Measurements from ENCODE around the gene SEL1L. TPM values are rescaled to one million over a fixed set of nuclear protein-coding genes. Genes with fewer than 3 reads are reported as not detected.
"Not testable (repeated sequence)": the region's sequence is repeated elsewhere in the genome, so short reads cannot be mapped to it uniquely, and the experiment has no call there.

Gene SEL1L
- total RNA-seq, 2 experiments from 2014 or later, result 46.4 to 55.4 TPM

GRCh38 chr14:81433378-81433777 is 100.3 kb downstream of the SEL1L start:
- ATAC-seq (no peak), DNase-seq (no peak)
- intact Hi-C loops (cut with micrococcal nuclease), result no loop called here
- peaks cover 52% of the 10 kb centered on the region for H3K27me3 Mint-ChIP-seq
- POLR2A ChIA-PET, result no interaction called here
- H3K4me3 Mint-ChIP-seq, result no peak overlapping the region
- no peaks in the 10 kb centered on the region for H3K36me3 Mint-ChIP-seq (ENCODE audit: low read depth)
- peaks cover 13% of the 10 kb centered on the region for H3K4me1 Mint-ChIP-seq (ENCODE audit: low read depth)
- TF ChIP-seq CTCF (IDR thresholded peaks at IDR 0.05), result no peak
- H3K27ac Mint-ChIP-seq, result no peak overlapping the region
- no peaks in the 10 kb centered on the region for H3K9me3 Mint-ChIP-seq
- CTCF ChIA-PET, result interaction anchor here (1.0 kb wide), 1 partner anchor 31 kb away, joined by 3 read pairs; no protein-coding TSS in a partner anchor

DNA sequence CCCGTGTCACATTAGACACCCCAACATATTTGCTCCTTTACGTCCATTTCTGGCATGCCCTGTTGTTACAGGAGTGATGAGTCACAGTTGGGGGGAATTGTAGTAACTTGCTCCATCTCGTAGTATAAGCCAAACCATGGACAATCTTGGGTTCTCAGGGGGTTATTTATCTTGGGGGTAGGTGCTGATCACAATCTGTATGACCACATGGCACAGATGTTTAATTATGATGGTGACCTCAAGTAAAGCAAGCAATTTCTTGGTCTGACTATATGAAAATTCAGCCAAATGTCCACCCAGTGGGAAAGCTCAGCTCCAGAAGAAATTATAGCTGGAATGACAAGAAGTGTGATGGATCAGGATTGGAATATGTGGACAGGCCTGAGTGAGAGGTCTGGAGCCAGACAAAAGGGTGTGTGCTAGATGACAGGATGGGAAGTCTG is 101.4 kb downstream of the SEL1L start:
- Mint-ChIP-seq H3K4me1 (ENCODE audit: low read depth) (peaks cover 12% of the 10 kb centered on the region), H3K4me3 (no peak overlapping the region), H3K36me3 (ENCODE audit: low read depth) (no peaks in the 10 kb centered on the region), H3K27me3 (peaks cover 49% of the 10 kb centered on the region), H3K9me3 (no peaks in the 10 kb centered on the region), H3K27ac (no peak overlapping the region)
- POLR2A ChIA-PET, result no interaction called here
- intact Hi-C loops (cut with micrococcal nuclease), result no loop called here
- CTCF ChIA-PET, result interaction anchor here (1.0 kb wide), 1 partner anchor 33 kb away, joined by 3 read pairs; no protein-coding TSS in a partner anchor
- no peak for TF ChIP-seq CTCF (IDR thresholded peaks at IDR 0.05)
- no peak for DNase-seq
- no peak for ATAC-seq

- Mint-ChIP-seq H3K36me3 (ENCODE audit: low read depth) (no peaks in the 10 kb centered on the region), H3K4me1 (ENCODE audit: low read depth) (peaks cover 3% of the 10 kb centered on the region), H3K9me3 (no peaks in the 10 kb centered on the region), H3K4me3 (no peak overlapping the region), H3K27ac (no peak overlapping the region), H3K27me3 (peaks cover 45% of the 10 kb centered on the region)
- POLR2A ChIA-PET, result no interaction called here
- DNase-seq, result no peak
- CTCF ChIA-PET, result no interaction called here
- no peak for ATAC-seq
- intact Hi-C loops (cut with micrococcal nuclease), result no loop called here
- no peak for TF ChIP-seq CTCF (IDR thresholded peaks at IDR 0.05)
These were observed 103.4 kb downstream of the SEL1L start for GRCh38 chr14:81430235-81430634.

- DNase-seq; H3K27ac Mint-ChIP-seq; CTCF ChIA-PET; ATAC-seq; H3K4me3 Mint-ChIP-seq; H3K4me1 Mint-ChIP-seq (ENCODE audit: low read depth); H3K9me3 Mint-ChIP-seq; intact Hi-C loops (cut with micrococcal nuclease); H3K36me3 Mint-ChIP-seq (ENCODE audit: low read depth); POLR2A ChIA-PET: not testable (repeated sequence)
- H3K27me3 Mint-ChIP-seq, result peaks cover 40% of the 10 kb centered on the region
These were observed 103.9 kb downstream of the SEL1L start for GRCh38 chr14:81429749-81430148.

DNA sequence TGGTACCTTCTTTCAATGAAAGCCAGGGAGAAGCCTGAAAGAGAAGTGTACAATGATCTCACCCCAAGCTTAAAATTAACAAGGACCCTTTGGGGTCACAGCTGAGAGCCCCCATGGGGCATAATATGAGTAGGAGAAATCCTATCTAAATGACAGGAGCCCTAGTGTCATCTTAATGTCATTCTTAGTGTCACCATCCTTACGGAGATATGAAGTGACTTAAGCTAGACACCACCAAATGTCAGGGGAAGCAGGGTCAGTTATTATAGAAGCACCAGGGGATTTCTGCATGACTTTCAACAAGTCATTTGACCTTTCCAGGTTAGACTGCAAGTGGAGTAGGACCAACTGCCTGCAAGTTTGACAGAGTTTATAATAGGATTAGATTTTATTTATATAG is 104.6 kb downstream of the SEL1L start:
- Mint-ChIP-seq H3K27ac (no peak overlapping the region), H3K9me3 (no peaks in the 10 kb centered on the region), H3K36me3 (ENCODE audit: low read depth) (no peaks in the 10 kb centered on the region), H3K4me1 (ENCODE audit: low read depth) (no peaks in the 10 kb centered on the region), H3K27me3 (peaks cover 34% of the 10 kb centered on the region), H3K4me3 (no peak overlapping the region)
- DNase-seq (no peak), ATAC-seq (no peak)
- intact Hi-C loops (cut with micrococcal nuclease), result no loop called here
- ChIA-PET CTCF (interaction anchor here (1.6 kb wide), 1 partner anchor 162 kb away, joined by 5 read pairs; no protein-coding TSS in a partner anchor), POLR2A (no interaction called here)
- no peak for TF ChIP-seq CTCF (IDR thresholded peaks at IDR 0.05)

Data from activated CD8-positive, alpha-beta T cell treated with anti-CD3 and anti-CD28 coated beads for 36 hours (primary cell).